Measurements from ENCODE around the gene STRA8. TPM values are rescaled to one million over a fixed set of nuclear protein-coding genes. Genes with fewer than 3 reads are reported as not detected.

STRA8 gene
- total RNA-seq, 4 donors from 2014 or later: not detected

- Histone ChIP-seq H3K27me3 (no peaks in the 10 kb centered on the region), H3K4me3 (no peak overlapping the region), H3K27ac (no peak overlapping the region), H3K36me3 (peaks cover 0 to 49% of the 10 kb centered on the region in 2 donors), H3K9me3 (no peaks in the 10 kb centered on the region), H3K4me1 (peaks cover 10 to 16% of the 10 kb centered on the region in 2 donors)
- in situ Hi-C loops (cut with MboI; ENCODE audit: low sequenced_read_pairs in 4 of 4): loop anchor here in 1 of 4 donors (10.0 kb wide), 1 partner anchor 220 kb away; the partner anchor contains the start of gene AGBL3
- no peak for DNase-seq
- TF ChIP-seq CTCF (IDR thresholded peaks at IDR 0.05 in 4 of 5, conservative IDR thresholded peaks at IDR 0.05 in 1 of 5) (no peak), POLR2A (IDR thresholded peaks at IDR 0.05) (no peak)
- intact Hi-C loops (cut with DNase I; ENCODE audit: low total_unique reads): no loop called here
- no peak for ATAC-seq
These were observed 28.8 kb upstream of the STRA8 start for GRCh38 chr7:135204876-135205275.

- ATAC-seq (no peak), DNase-seq (no peak)
- Histone ChIP-seq H3K27ac (no peak overlapping the region), H3K36me3 (peaks cover 0 to 47% of the 10 kb centered on the region in 2 donors), H3K4me3 (no peak overlapping the region), H3K27me3 (no peaks in the 10 kb centered on the region), H3K9me3 (no peaks in the 10 kb centered on the region), H3K4me1 (peaks cover 13 to 25% of the 10 kb centered on the region in 2 donors)
- no peak for TF ChIP-seq CTCF (IDR thresholded peaks at IDR 0.05 in 4 of 5, conservative IDR thresholded peaks at IDR 0.05 in 1 of 5)
- no peak for TF ChIP-seq POLR2A (IDR thresholded peaks at IDR 0.05)
- intact Hi-C loops (cut with DNase I; ENCODE audit: low total_unique reads) (no loop called here), in situ Hi-C loops (cut with MboI; ENCODE audit: low sequenced_read_pairs in 4 of 4) (loop anchor here in 1 of 4 donors (10.0 kb wide), 1 partner anchor 221 kb away; the partner anchor contains the start of gene AGBL3)
These were observed 27.8 kb upstream of the STRA8 start for GRCh38 chr7:135205850-135206249.

- DNase-seq (no peak), ATAC-seq (no peak)
- no peak overlapping the region for H3K27ac ChIP-seq
- intact Hi-C loops (cut with DNase I; ENCODE audit: low total_unique reads): no loop called here
- TF ChIP-seq POLR2A (IDR thresholded peaks at IDR 0.05) (no peak), CTCF (IDR thresholded peaks at IDR 0.05 in 4 of 5, conservative IDR thresholded peaks at IDR 0.05 in 1 of 5) (no peak)
- H3K36me3 ChIP-seq: peaks cover 0 to 38% of the 10 kb centered on the region in 2 donors
- H3K4me1 ChIP-seq: peaks cover 11 to 25% of the 10 kb centered on the region in 2 donors
- H3K9me3 ChIP-seq: no peaks in the 10 kb centered on the region
- H3K4me3 ChIP-seq: no peak overlapping the region
- in situ Hi-C loops (cut with MboI; ENCODE audit: low sequenced_read_pairs in 4 of 4): loop anchor here in 1 of 4 donors (10.0 kb wide), 1 partner anchor 222 kb away; the partner anchor contains the start of gene AGBL3
- H3K27me3 ChIP-seq: no peaks in the 10 kb centered on the region
These were observed 26.7 kb upstream of the STRA8 start for GRCh38 chr7:135206941-135207391.

- H3K36me3 ChIP-seq: peaks cover 0 to 32% of the 10 kb centered on the region in 2 donors
- no peak overlapping the region for H3K4me3 ChIP-seq
- intact Hi-C loops (cut with DNase I; ENCODE audit: low total_unique reads) (no loop called here), in situ Hi-C loops (cut with MboI; ENCODE audit: low sequenced_read_pairs in 4 of 4) (loop anchor here in 1 of 4 donors (10.0 kb wide), 1 partner anchor 223 kb away; the partner anchor contains the start of gene AGBL3)
- H3K27me3 ChIP-seq: no peaks in the 10 kb centered on the region
- DNase-seq (no peak), ATAC-seq (no peak)
- H3K4me1 ChIP-seq: peaks cover 11 to 25% of the 10 kb centered on the region in 2 donors
- H3K9me3 ChIP-seq: no peaks in the 10 kb centered on the region
- TF ChIP-seq CTCF (IDR thresholded peaks at IDR 0.05 in 4 of 5, conservative IDR thresholded peaks at IDR 0.05 in 1 of 5): no peak
- TF ChIP-seq POLR2A (IDR thresholded peaks at IDR 0.05): no peak
- no peak overlapping the region for H3K27ac ChIP-seq
These were observed 26.1 kb upstream of the STRA8 start for GRCh38 chr7:135207406-135208101.
